Activated T-cell treated with anti-CD3 and anti-CD28 coated beads, Interleukin-2, amount 50 U/mL, for 4 hours (primary cell): ENCODE measurements around the gene RCOR1. TPM values are rescaled to one million over a fixed set of nuclear protein-coding genes. Genes with fewer than 3 reads are reported as not detected.
"Not testable (repeated sequence)": the region's sequence is repeated elsewhere in the genome, so short reads cannot be mapped to it uniquely, and the experiment has no call there.

Experiments used
- ATAC-seq, 2 donors: fragments of 200-7000 bp; cut with Tn5 transposase; one replicate each; pipeline ENCODE4 v1.10.0; 2021
- DNase-seq: peaks from one replicate; pipeline ENCODE4 v3.0.0-alpha.2; 2020
- H3K27me3 Mint-ChIP-seq: one replicate; pipeline ENCODE4 v1.8.0; 2021; ENCODE audit warnings: low read depth, mixed read lengths
- H3K36me3 Mint-ChIP-seq: one replicate; pipeline ENCODE4 v1.8.0; 2022; ENCODE audit warnings: mixed read lengths; ENCODE audit not compliant: insufficient read depth
- H3K4me1 Mint-ChIP-seq: one replicate; pipeline ENCODE4 v1.8.0; 2021; ENCODE audit warnings: low read depth, mixed read lengths
- H3K4me3 Mint-ChIP-seq: one replicate; pipeline ENCODE4 v1.8.0; 2021; ENCODE audit warnings: mild to moderate bottlenecking, moderate library complexity, mixed read lengths
- H3K9me3 Mint-ChIP-seq: one replicate; pipeline ENCODE4 v1.8.0; 2021; ENCODE audit warnings: mixed read lengths
- total RNA-seq, 3 donors: library from RNA; stranded (reverse); gene quantifications; one replicate each; pipeline ENCODE4 v1.2.1, GENCODE V29; 2021

The RCOR1 gene
- total RNA-seq, 3 donors from 2014 or later, result 12.5 to 14.7 (median 13.9) TPM

DNA sequence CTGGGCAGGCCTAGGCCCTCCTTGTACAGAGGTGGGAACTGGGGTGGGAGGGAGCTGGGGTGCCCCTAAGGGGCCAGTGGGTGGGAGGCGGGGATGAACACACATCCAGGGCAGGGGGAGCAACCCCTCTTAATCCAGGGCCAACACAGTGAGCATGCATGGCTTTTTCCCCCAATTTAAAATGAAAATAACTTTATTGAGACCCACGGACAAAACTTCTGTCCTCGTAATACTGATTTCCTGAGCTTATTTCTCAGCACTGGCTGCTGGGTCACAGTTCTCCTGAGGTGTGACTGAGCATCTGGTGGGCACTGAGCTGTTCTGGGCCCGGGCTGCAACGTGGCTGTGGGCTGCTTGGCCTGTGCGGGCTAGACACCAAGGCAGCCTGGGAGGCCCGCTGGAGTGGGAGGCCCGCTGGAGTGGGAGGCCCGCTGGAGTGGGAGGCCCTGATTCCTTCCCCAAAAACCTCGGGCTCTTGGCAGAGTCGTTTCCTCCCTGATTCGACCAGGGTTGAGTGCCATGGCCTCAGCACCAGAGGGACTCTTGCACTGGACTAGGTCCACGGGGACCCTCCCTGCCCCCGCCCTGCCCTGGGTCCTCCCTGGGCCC lies 159.9 kb downstream of the RCOR1 start:
- no peak overlapping the region for H3K4me3 Mint-ChIP-seq
- DNase-seq (no peak), ATAC-seq (no peak)
- no peaks in the 10 kb centered on the region for H3K36me3 Mint-ChIP-seq
- H3K27me3 Mint-ChIP-seq, result no peaks in the 10 kb centered on the region
- H3K9me3 Mint-ChIP-seq, result no peaks in the 10 kb centered on the region
- peaks cover 2% of the 10 kb centered on the region for H3K4me1 Mint-ChIP-seq

DNA sequence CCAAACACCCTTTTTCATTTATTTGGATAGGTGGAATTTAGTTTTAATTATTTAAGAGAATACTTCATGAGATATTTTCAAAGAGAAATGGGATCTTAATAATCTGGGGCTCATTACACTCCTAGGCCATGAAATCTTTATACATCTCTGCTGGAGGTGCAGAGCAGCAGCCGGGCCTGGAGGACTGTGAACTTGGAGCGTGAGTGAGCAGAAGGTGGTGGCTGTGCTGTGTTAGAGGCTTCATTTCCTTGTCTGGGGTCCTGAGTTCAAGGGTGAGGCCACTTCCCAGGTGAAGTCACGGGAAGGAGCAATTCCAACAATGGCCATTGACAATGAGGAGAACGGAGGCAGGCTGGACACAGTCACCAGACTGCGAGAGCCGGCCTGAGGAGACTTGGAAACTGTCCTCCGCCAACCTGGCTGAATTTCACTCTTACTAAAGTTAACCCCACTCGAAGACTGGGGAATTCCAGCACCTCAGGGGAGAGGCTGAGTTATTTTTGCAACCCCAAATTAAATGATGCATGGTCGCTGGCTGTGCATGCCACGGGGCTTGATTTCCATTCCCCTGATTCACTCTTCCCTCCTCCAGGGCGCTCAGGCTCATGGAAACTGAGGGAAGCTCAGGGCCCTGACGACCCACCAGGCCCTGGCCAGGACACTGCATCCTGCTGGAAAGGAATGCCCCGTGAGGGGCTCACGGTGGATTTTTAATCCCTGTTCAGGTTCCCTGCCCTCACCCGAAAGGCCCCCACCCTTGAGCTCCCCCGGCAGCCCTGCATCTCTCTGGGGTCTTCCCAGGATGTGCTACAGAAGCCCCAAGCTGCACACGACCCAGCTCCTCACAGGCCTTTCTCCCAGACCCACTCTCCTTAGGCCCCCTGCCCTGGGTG lies 162.2 kb downstream of the RCOR1 start:
- no peaks in the 10 kb centered on the region for H3K9me3 Mint-ChIP-seq
- no peaks in the 10 kb centered on the region for H3K27me3 Mint-ChIP-seq
- no peaks in the 10 kb centered on the region for H3K36me3 Mint-ChIP-seq
- ATAC-seq (no peak), DNase-seq (no peak)
- no peak overlapping the region for H3K4me3 Mint-ChIP-seq
- H3K4me1 Mint-ChIP-seq, result peaks cover 2% of the 10 kb centered on the region

DNA sequence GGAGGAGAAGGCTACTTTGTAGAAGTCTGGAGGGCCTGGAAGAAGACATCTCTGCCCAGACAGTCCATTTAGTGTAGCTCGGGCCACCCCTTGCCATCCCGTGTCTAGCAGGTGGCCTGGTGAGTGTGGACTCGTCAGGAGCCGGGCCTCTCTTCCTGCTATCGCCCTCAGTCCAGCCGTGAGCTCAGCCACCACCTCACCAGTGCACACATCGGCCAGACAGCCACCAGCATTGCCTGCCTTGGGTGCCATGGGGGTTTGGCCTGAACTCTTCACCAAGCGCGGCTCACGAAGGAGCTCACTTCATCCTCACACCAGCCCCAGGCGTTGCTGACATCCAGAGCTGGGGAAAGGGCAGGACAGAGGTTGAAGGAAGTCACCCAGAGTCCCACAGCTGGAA lies 165.2 kb downstream of the RCOR1 start:
- H3K4me1 Mint-ChIP-seq, result peaks cover 2% of the 10 kb centered on the region
- no peaks in the 10 kb centered on the region for H3K9me3 Mint-ChIP-seq
- peaks cover 4% of the 10 kb centered on the region for H3K27me3 Mint-ChIP-seq
- no peak for DNase-seq
- ATAC-seq, result no peak
- H3K36me3 Mint-ChIP-seq, result no peaks in the 10 kb centered on the region
- no peak overlapping the region for H3K4me3 Mint-ChIP-seq

DNA sequence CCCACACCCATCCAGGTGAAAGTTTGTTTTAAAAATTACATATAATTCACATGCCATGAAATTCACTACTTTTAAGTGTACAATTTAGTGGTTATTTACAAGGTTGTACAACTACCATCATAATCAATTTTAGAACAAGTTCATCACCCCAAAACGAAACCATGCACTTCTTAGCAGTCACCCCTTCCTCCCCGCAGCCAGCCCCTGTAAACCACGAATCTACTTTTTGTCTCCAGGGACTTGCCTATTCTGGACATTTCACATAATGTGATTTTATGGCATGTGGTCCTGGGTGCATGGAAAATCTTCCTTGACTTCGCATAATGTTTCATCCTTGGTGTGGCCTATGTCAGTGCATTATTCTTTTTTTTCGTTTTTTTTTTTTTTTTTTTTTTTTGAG lies 165.6 kb downstream of the RCOR1 start:
- Mint-ChIP-seq H3K4me1 (peaks cover 2% of the 10 kb centered on the region), H3K36me3 (no peaks in the 10 kb centered on the region), H3K27me3 (peaks cover 4% of the 10 kb centered on the region), H3K4me3 (no peak overlapping the region), H3K9me3 (no peaks in the 10 kb centered on the region)
- ATAC-seq, result no peak
- no peak for DNase-seq

DNA sequence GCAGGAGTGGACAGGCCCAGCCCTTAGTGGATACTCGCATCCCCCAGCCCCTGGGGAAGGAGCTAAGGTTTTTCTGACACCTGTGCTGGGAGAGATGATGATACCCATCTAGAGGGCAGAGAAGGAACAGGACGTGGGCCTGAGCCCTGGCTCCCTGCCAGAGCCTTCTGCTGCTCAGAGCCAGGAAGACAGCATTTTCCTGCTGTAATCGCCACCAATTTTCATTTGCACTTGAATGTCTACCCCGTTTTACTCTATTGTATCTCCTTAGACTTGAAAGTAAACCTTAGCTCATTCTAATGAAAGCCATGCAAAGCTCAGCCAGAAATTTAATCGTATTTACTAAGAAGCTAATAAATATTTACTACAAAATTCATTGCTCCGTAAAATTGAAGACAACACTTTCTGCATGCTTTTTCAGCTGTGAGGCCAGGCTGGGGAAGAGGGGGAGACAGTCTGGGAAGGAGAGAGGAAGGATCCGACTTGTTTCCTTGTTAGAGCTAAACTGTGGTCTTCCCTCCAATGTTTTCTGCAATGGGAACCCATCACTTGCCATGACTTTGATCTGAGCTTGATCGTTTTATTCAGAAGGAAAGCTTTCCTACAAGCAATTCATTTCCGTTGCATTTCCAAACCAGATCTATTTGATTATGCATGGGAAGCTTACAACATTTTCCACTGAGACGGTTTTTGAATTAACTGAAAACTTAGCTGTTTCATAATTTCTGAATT lies 167.2 kb downstream of the RCOR1 start:
- Mint-ChIP-seq H3K4me3 (no peak overlapping the region), H3K36me3 (no peaks in the 10 kb centered on the region), H3K27me3 (peaks cover 4% of the 10 kb centered on the region), H3K4me1 (no peaks in the 10 kb centered on the region), H3K9me3 (no peaks in the 10 kb centered on the region)
- DNase-seq, result no peak
- no peak for ATAC-seq

DNA sequence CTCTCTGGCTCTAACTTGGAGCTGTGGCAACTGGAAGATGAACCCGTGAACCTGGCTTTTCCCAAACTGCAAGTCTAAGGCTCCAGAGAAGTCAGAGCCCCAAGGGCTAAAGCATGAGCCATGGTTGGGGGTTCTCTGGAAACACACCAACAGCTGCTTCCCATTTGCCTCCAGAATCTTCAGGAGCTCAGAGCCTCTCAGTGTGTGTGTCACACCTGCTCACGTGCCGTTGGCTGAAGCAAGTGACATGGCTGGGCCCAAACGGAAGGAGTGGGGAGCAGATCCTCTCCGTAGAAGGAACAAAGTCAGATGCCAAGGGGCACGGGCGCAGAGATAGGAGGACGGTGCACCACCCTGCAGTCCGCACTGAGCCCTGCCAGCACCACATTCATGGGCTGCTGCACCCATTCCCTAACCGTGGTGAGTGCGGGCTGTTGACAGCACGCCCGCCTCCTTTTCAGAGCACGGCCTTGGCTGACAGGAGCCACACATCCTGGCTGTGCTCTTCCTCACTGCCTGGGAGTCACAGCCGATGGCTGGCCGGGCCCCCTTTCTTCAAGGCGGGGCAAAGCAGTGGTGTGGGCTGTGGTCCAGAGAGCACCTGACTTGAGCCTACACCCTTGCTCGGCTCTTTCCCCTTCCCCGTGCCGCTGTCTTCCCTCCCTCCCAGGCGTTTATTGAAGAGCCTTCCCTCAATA lies 168.2 kb downstream of the RCOR1 start:
- no peaks in the 10 kb centered on the region for H3K36me3 Mint-ChIP-seq
- no peaks in the 10 kb centered on the region for H3K4me1 Mint-ChIP-seq
- H3K27me3 Mint-ChIP-seq, result peaks cover 4% of the 10 kb centered on the region
- no peaks in the 10 kb centered on the region for H3K9me3 Mint-ChIP-seq
- H3K4me3 Mint-ChIP-seq, result no peak overlapping the region
- no peak for DNase-seq
- ATAC-seq, result no peak

DNA sequence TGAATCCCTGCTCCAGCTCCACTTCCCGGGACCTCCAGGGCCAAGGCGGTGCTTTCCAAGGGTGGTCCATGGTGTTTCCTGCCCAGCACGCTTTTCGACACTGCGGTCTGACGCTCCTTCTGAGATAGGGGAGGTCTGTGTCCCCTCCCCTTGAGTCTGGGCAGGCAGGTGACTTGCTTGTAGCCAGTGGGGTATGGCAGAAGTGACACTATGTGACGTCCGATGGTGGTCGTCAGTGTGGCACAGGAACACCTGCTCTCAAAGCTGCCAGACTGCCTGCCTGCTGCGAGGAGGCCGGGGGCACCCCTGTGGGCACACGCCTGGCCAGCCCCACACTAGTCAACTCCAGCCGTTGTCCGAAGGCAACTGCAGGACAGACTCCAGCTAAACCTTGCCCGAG lies 168.8 kb downstream of the RCOR1 start:
- DNase-seq (no peak), ATAC-seq (no peak)
- H3K4me1 Mint-ChIP-seq, result no peaks in the 10 kb centered on the region
- H3K27me3 Mint-ChIP-seq, result peaks cover 4% of the 10 kb centered on the region
- H3K36me3 Mint-ChIP-seq, result no peaks in the 10 kb centered on the region
- no peaks in the 10 kb centered on the region for H3K9me3 Mint-ChIP-seq
- no peak overlapping the region for H3K4me3 Mint-ChIP-seq

DNA sequence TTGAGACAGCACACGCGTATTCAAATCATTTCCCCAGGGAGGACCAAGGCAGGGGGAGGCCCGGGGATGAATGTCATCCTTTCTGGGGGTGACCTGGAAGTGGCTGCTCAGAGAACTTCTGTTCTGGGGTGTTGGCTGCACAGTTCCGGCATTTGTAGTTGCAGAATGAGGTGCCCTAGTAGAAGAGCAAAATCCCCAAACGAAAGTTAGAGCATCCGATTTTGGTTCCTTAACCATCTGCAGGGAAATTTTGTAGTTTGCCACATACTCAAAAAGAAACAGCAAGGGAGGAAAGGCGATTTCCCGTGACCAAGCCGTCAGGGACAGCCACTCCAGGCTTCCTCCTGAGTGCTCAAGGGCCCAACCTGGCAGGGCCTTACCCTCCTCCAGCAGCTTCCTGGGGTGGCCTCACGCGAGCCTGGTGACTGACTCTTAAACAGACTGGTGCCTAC lies 171.8 kb downstream of the RCOR1 start:
- peaks cover 3% of the 10 kb centered on the region for H3K4me1 Mint-ChIP-seq
- no peak overlapping the region for H3K4me3 Mint-ChIP-seq
- no peak for ATAC-seq
- peaks cover 4% of the 10 kb centered on the region for H3K27me3 Mint-ChIP-seq
- H3K36me3 Mint-ChIP-seq, result no peaks in the 10 kb centered on the region
- no peak for DNase-seq
- no peaks in the 10 kb centered on the region for H3K9me3 Mint-ChIP-seq

DNA sequence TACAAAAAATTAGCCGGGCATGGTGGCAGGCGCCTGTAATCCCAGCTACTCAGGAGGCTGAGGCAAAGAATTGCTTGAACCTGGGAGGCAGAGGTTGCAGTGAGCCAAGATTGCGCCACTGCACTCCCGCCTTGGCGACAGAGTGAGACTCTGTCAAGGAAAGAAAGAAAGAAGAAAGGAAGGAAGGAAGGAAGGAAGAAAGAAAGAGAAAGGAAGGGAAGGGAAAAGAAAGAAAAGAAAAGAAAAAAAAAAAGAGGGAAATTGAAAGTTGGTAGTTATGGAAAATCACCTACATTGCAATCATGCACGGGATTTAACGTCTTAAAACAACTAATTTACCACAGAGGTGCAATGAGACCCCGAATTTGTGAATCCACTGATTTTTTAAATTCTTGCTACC lies 173.3 kb downstream of the RCOR1 start:
- H3K36me3 Mint-ChIP-seq, H3K27me3 Mint-ChIP-seq, DNase-seq, H3K9me3 Mint-ChIP-seq, H3K4me1 Mint-ChIP-seq, ATAC-seq, H3K4me3 Mint-ChIP-seq: not testable (repeated sequence)

DNA sequence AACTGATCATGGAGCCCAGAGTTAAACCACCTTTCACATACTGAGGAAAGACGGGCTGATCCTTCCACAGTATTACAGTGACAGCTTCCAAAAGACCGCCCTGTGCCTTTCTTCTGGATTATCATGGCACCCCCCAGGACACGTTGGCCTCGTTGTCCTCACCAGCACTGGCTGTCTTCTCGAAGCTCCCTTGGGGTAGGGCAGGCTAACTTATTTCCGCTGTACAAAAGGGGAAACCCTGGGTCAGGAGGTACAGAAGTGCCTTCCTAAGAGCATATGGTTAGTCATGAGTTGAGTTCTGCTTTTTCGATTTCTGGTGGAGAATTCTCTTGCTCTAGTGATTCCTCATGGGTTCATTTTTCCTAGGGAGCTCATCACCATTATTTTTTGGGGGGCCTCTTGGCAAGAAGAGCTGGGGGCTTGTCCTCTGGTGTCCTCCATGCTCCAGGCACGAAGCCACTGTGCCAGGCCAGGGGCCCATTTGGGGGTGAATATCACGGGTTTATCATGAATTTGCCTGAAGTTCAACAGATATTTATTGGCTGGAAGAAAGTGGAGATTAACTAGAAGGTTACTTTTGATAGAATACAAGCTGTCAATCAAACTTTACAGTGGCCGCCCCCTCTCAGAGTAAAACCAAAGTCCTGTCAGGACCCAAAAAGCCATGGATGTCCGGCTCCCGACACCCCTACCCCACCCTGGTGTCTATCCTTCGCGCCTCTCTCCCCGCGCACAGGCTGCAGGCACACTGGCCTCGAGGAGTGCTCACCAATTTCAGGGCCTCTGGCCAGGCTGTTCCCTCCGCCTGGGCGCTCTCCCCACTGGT lies 176.0 kb downstream of the RCOR1 start:
- ATAC-seq, result peak in 1 of 2 donors; percentile 34
- H3K27me3 Mint-ChIP-seq, result no peaks in the 10 kb centered on the region
- H3K4me1 Mint-ChIP-seq, result peaks cover 6% of the 10 kb centered on the region
- DNase-seq, result no peak
- H3K4me3 Mint-ChIP-seq, result no peak overlapping the region
- no peaks in the 10 kb centered on the region for H3K36me3 Mint-ChIP-seq
- H3K9me3 Mint-ChIP-seq, result no peaks in the 10 kb centered on the region

DNA sequence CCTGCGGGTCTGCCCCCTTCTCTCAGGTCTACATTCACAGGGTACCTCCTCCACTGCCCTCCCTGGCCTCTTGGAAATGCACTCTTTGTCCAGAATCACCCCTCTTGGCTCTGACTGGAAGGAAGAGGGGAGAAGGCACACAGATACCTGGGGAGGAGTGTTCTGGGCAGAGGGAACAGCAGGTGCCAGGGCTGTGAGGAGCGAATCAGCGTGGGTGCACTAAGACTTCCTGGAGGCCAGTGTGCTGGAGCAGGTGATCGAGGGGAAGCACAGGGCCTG lies 176.5 kb downstream of the RCOR1 start:
- peaks cover 6% of the 10 kb centered on the region for H3K4me1 Mint-ChIP-seq
- no peaks in the 10 kb centered on the region for H3K27me3 Mint-ChIP-seq

DNA sequence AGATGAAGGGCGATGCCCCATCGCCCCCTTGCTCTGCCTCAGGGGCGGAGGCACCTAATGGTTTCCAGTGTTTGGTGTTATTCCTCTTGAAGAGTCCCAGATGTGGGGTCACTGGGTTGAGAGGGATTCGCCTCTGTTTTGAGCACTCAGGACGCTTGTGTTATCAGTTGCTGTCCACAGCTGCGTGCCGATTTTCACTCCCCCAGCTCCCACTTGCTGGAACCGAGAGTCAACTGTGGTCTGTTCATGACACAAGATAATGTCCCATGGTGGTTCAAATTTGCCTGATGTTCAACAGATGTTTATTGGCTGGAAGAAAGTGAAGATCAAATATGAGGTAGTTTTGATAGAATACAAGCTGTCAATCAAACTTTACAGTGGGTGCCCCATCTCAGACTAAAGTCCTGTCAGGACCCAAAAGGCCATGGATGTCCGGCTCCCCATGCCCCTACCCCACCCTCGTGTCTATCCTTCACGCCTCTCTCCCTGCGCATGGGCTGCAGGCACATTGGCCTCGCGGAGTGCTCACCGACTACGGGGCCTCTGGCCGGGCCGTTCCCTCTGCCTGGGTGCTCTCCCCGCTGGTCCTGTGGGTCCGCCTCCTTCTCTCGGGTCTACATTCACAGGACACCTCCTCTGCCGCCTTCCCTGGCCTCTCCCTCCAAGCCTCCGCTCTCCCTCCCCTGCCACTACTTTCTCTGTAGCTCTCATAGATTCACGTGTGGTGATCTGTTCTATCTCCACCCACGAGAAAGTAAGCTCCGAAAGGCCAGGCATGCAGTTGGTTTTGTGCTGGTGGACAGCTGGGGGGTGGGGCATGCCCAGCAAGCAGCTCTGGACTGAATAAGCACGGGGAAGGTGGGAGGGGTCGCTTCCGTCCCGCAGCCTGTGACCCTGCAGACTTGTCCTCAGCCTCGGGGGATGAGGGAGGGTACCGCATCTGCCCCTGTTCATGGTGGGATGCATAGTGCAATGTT lies 178.0 kb downstream of the RCOR1 start:
- no peak for ATAC-seq
- DNase-seq, result no peak
- Mint-ChIP-seq H3K36me3 (no peaks in the 10 kb centered on the region), H3K4me3 (no peak overlapping the region), H3K27me3 (no peaks in the 10 kb centered on the region), H3K4me1 (peaks cover 17% of the 10 kb centered on the region), H3K9me3 (no peaks in the 10 kb centered on the region)

More for the DNA sequence above, 176.5 kb downstream of the RCOR1 start:
- Mint-ChIP-seq H3K9me3 (no peaks in the 10 kb centered on the region), H3K4me3 (no peak overlapping the region), H3K36me3 (no peaks in the 10 kb centered on the region)
- DNase-seq, result no peak
- ATAC-seq, result no peak

DNA sequence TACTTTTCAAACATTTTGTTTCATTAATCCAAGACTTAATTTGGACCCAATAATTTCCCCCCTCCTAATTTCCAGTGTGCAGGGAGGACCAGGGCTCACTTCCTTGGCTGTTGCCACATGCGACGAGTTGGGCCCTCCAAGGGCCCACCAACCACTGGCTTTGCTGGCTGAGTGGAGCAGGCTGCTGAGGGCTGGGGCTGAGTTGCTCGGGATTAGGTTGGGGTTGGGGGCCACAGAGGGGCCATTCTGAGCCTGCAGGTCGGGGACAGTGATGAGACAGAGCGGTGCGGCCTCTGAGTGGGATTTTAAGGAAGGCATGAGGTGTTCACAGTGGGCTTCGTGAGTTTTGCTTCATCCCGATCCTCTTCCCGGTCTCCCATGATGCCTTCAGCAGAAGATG lies 178.7 kb downstream of the RCOR1 start:
- Mint-ChIP-seq H3K27me3 (no peaks in the 10 kb centered on the region), H3K4me3 (no peak overlapping the region), H3K9me3 (no peaks in the 10 kb centered on the region), H3K36me3 (no peaks in the 10 kb centered on the region), H3K4me1 (peaks cover 24% of the 10 kb centered on the region)
- DNase-seq, result no peak
- ATAC-seq, result no peak
